Neuronal stem cell (in vitro differentiated cells): ENCODE data around the gene NUTM2B.
"Not testable (repeated sequence)": the region's sequence is repeated elsewhere in the genome, so short reads cannot be mapped to it uniquely, and the experiment has no call there.

Experiments
- DNase-seq: peaks from one replicate; pipeline ENCODE4 v3.0.0-alpha.2; 2013; ENCODE audit warnings: low spot score
- H2AFZ ChIP-seq: one replicate; pipeline ENCODE4 v1.6.1; 2013; ENCODE audit warnings: mild to moderate bottlenecking, low read length, inconsistent platforms
- H2AK5ac ChIP-seq: 2 replicates; pipeline ENCODE4 v1.6.1; 2013; ENCODE audit warnings: low read depth, mild to moderate bottlenecking, inconsistent platforms, low read length, moderate library complexity, mixed read lengths
- H2BK120ac ChIP-seq: 2 replicates; pipeline ENCODE4 v1.6.1; 2013; ENCODE audit warnings: low read depth, mild to moderate bottlenecking, inconsistent platforms, low read length, moderate library complexity, mixed read lengths
- H2BK12ac ChIP-seq: one replicate; pipeline ENCODE4 v1.6.1; 2013; ENCODE audit warnings: low read length, inconsistent platforms
- H2BK15ac ChIP-seq: 2 replicates; pipeline ENCODE4 v1.6.1; 2013; ENCODE audit warnings: mild to moderate bottlenecking, low read length, inconsistent platforms, mixed read lengths
- H2BK5ac ChIP-seq: one replicate; pipeline ENCODE4 v1.6.1; 2013; ENCODE audit warnings: inconsistent platforms, mild to moderate bottlenecking, low read length, moderate library complexity
- H3K14ac ChIP-seq: one replicate; pipeline ENCODE4 v1.6.1; 2013; ENCODE audit warnings: low read length, inconsistent platforms
- H3K18ac ChIP-seq: 2 replicates; pipeline ENCODE4 v1.6.1; 2013; ENCODE audit warnings: low read length, inconsistent platforms
- H3K23ac ChIP-seq: 2 replicates; pipeline ENCODE4 v1.6.1; 2013; ENCODE audit warnings: low read depth, mild to moderate bottlenecking, mixed read lengths, low read length, inconsistent platforms; ENCODE audit not compliant: poor library complexity
- H3K27ac ChIP-seq: replicated peaks from 3 replicates; pipeline ENCODE4 v1.5.1; 2013; ENCODE audit warnings: low read length, inconsistent platforms
- H3K27me3 ChIP-seq, 3 experiments: 2 replicates each; pipeline ENCODE4 v1.6.1; 2013; ENCODE audit warnings: low read length in 3 of 3, mild to moderate bottlenecking in 2 of 3, inconsistent platforms in 1 of 3, low read depth in 1 of 3, mixed read lengths in 1 of 3, moderate library complexity in 1 of 3; ENCODE audit not compliant: control insufficient read depth in 3 of 3, insufficient read depth in 3 of 3
- H3K36me3 ChIP-seq, 2 donors: replicated peaks in 1 of 2; 2 replicates each; pipeline ENCODE4 v1.6.1; 2013; ENCODE audit warnings: low read length in 2 of 2; ENCODE audit not compliant: control insufficient read depth in 2 of 2, insufficient read depth in 2 of 2
- H3K4ac ChIP-seq: 2 replicates; pipeline ENCODE4 v1.6.1; 2013; ENCODE audit warnings: inconsistent platforms, mild to moderate bottlenecking, low read length, moderate library complexity
- H3K4me1 ChIP-seq, 2 donors: 1 replicate in 1 of 2; 2 replicates in 1 of 2; pipeline ENCODE4 v1.6.1; 2013; ENCODE audit warnings: low read length in 2 of 2, low read depth in 1 of 2; ENCODE audit not compliant: control insufficient read depth in 2 of 2, insufficient read depth in 1 of 2
- H3K4me2 ChIP-seq: one replicate; pipeline ENCODE4 v1.6.1; 2013; ENCODE audit warnings: mild to moderate bottlenecking, low read length, inconsistent platforms; ENCODE audit not compliant: insufficient read depth, poor library complexity, severe bottlenecking
- H3K4me3 ChIP-seq, 2 donors: 2 replicates each; pipeline ENCODE4 v1.5.1; 2013; ENCODE audit warnings: low read length in 2 of 2, mild to moderate bottlenecking in 2 of 2, inconsistent platforms in 1 of 2, moderate library complexity in 1 of 2
- H3K79me1 ChIP-seq: one replicate; pipeline ENCODE4 v1.6.1; 2013; ENCODE audit warnings: low read depth, mild to moderate bottlenecking, inconsistent platforms, low read length, moderate library complexity
- H3K9ac ChIP-seq: one replicate; pipeline ENCODE4 v1.6.1; 2013; ENCODE audit warnings: mild to moderate bottlenecking, low read depth, low read length, inconsistent platforms; ENCODE audit not compliant: poor library complexity
- H3K9me3 ChIP-seq, 2 donors: replicated peaks in 1 of 2; 2 replicates each; pipeline versions ENCODE3 to v1.6.1; 2013; ENCODE audit warnings: low read length in 2 of 2, mild to moderate bottlenecking in 2 of 2, inconsistent platforms in 1 of 2, low read depth in 1 of 2, mixed read lengths in 1 of 2, moderate library complexity in 1 of 2; ENCODE audit not compliant: control insufficient read depth in 2 of 2, insufficient read depth in 1 of 2
- H4K8ac ChIP-seq: one replicate; pipeline ENCODE4 v1.6.1; 2013; ENCODE audit warnings: low read depth, mild to moderate bottlenecking, inconsistent platforms, low read length, moderate library complexity
- H4K91ac ChIP-seq: one replicate; pipeline ENCODE4 v1.6.1; 2013; ENCODE audit warnings: low read length, low read depth, mild to moderate bottlenecking, inconsistent platforms; ENCODE audit not compliant: poor library complexity
- WGBS, 2 donors: extraction: QIAGEN DNeasy Blood & Tissue Kit; methylation state at CpG; one replicate each; pipeline ENCODE4 v1.1.7; 2013; ENCODE audit warnings: missing lambda C conversion rate in 2 of 2, mixed read lengths in 1 of 2; ENCODE audit not compliant: insufficient read length in 2 of 2, insufficient replicate concordance in 1 of 2; ENCODE audit errors: extremely low coverage in 2 of 2; 5-methylcytosine and 5-hydroxymethylcytosine counted together

Gene NUTM2B

DNA sequence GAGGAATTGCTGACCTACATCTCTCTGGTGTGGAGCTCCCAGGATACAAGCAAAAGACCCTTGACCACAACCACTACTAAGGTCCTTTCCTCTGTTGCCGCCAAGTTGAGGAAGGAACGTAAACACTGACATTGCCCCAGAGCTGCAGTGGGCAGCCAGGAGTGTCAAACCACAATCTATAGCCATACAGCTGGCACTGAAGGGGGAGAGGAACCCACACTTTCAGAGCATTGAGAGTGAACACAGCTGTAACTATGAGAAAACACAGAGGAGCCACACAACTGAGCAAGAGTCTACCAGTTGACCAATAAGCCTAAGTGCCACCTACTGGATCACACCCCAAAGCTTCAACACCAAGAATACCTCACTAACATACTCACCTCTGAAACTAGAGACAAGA is 45.5 kb downstream of the NUTM2B start:
- H2BK5ac ChIP-seq, H3K14ac ChIP-seq, H3K9ac ChIP-seq, H3K18ac ChIP-seq, H3K4me2 ChIP-seq, H3K27me3 ChIP-seq, H2BK120ac ChIP-seq, H2BK15ac ChIP-seq, H2AFZ ChIP-seq, H2BK12ac ChIP-seq, H3K36me3 ChIP-seq, H2AK5ac ChIP-seq, H3K4ac ChIP-seq, H4K8ac ChIP-seq, H3K79me1 ChIP-seq, H4K91ac ChIP-seq, H3K4me1 ChIP-seq, H3K4me3 ChIP-seq, H3K23ac ChIP-seq, H3K9me3 ChIP-seq, DNase-seq, H3K27ac ChIP-seq: not testable (repeated sequence)
- WGBS, 2 donors = no CpG with 5 or more reads among the region's 2 CpGs

DNA sequence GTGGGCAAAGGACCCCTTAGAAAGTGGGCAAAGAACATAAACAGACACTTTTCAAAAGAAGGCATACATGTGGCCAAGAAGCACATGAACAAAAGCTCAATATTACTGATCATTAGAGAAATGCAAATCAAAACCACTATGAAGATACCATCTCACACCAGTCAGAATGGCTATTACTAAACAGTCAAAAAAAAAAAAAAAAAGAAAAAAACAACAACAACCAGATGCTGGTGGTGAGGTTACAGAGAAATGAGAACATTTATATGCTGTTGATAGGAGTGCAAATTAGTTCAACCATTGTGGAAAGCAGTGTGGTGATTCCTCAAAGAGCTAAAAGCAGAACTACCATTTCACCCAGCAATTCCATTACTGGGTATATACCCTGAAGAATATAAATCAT is 50.6 kb downstream of the NUTM2B start:
- not testable (repeated sequence) for H3K27me3 ChIP-seq, H4K91ac ChIP-seq, H3K27ac ChIP-seq, H3K23ac ChIP-seq, H2AK5ac ChIP-seq, H2BK5ac ChIP-seq, H3K4me2 ChIP-seq, H4K8ac ChIP-seq, H2BK12ac ChIP-seq, H3K14ac ChIP-seq, H3K4me1 ChIP-seq, H2BK15ac ChIP-seq, H3K79me1 ChIP-seq, H2BK120ac ChIP-seq, DNase-seq, H2AFZ ChIP-seq, H3K18ac ChIP-seq, H3K4me3 ChIP-seq, H3K36me3 ChIP-seq, H3K9ac ChIP-seq, H3K9me3 ChIP-seq, H3K4ac ChIP-seq

DNA sequence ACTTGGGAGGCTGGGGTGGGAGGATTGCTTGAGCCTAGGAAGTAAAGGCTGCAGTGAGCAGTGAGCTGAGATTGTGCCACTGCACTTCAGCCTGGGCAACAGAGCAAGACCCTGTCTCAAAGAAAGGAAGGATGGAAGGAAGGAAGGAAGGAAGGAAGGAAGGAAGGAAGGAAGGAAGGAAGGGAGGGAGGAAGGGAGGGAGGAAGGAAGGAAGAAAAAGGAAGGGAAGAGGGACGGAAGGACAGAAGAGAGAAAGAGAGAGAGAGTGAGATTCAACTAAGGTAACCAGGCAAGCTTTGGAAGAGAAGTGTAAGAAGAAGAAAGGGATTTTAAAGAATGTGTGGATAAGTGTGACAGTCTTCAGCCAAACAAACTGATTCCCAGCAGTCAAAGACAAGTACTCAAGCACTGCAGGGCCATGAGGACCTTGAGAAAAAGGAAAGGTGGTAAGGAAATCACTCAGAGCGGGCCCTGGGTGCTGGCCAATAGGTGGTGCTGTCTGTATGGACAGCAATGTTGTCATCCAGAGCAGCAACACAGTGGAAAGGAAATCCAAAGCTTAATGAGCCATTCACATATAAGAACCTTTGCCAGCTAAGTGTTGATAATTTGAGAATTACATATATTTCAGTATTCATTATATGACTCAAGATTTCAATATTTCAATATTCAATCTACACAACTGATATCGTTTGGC is 55.4 kb downstream of the NUTM2B start:
- H4K8ac ChIP-seq, H3K4ac ChIP-seq, H3K4me3 ChIP-seq, H4K91ac ChIP-seq, H3K9ac ChIP-seq, H2BK5ac ChIP-seq, H3K14ac ChIP-seq, H3K27ac ChIP-seq, H3K4me1 ChIP-seq, H3K18ac ChIP-seq, H3K36me3 ChIP-seq, H3K9me3 ChIP-seq, H3K27me3 ChIP-seq, H2AFZ ChIP-seq, DNase-seq, H3K4me2 ChIP-seq, H2BK120ac ChIP-seq, H3K23ac ChIP-seq, H2BK15ac ChIP-seq, H2BK12ac ChIP-seq, H3K79me1 ChIP-seq, H2AK5ac ChIP-seq: not testable (repeated sequence)
- no CpG with 5 or more reads among the region's 3 CpGs for WGBS, 2 donors
